Measurements from ENCODE around the gene MAGED1.
A peak's percentile ranks its signal among the peaks of the same experiment; 100 is the strongest.

MAGED1 gene

GRCh38 chrX:51892921-51893745, at the start of gene MAGED1:
TSS of gene MAGED1 (plus strand) at chrX:51893623. CDS start at chrX:51894305, 682 bp downstream.
- peak; percentile 3 for DNase-seq

GRCh38 chrX:51847463-51847862, 46.0 kb upstream of the MAGED1 start:
- no peak for DNase-seq

- DNase-seq: no peak
Observed at GRCh38 chrX:51851507-51852085, 41.8 kb upstream of the MAGED1 start.

GRCh38 chrX:51852096-51852495, 41.3 kb upstream of the MAGED1 start:
- no peak for DNase-seq

- DNase-seq: no peak
Observed at GRCh38 chrX:51852621-51853020, 40.8 kb upstream of the MAGED1 start.

GRCh38 chrX:51853251-51853650, 40.2 kb upstream of the MAGED1 start:
- no peak for DNase-seq

- DNase-seq: no peak
Observed at GRCh38 chrX:51855698-51856097, 37.7 kb upstream of the MAGED1 start.

GRCh38 chrX:51857159-51857733, 36.2 kb upstream of the MAGED1 start:
- DNase-seq: no peak

- DNase-seq: no peak
Observed at GRCh38 chrX:51860679-51861078, 32.7 kb upstream of the MAGED1 start.

GRCh38 chrX:51862920-51863319, 30.5 kb upstream of the MAGED1 start:
- no peak for DNase-seq

- no peak for DNase-seq
Observed at GRCh38 chrX:51866210-51866609, 27.2 kb upstream of the MAGED1 start.

GRCh38 chrX:51867626-51868025, 25.8 kb upstream of the MAGED1 start:
- DNase-seq: no peak

GRCh38 chrX:51870354-51870753, 23.1 kb upstream of the MAGED1 start:
- DNase-seq: no peak

- no peak for DNase-seq
Observed at GRCh38 chrX:51874123-51874522, 19.3 kb upstream of the MAGED1 start.

GRCh38 chrX:51876441-51876840, 17.0 kb upstream of the MAGED1 start:
- no peak for DNase-seq

- DNase-seq: no peak
Observed at GRCh38 chrX:51878056-51878455, 15.4 kb upstream of the MAGED1 start.

GRCh38 chrX:51889851-51890250, 3.6 kb upstream of the MAGED1 start:
- no peak for DNase-seq

GRCh38 chrX:51891245-51891644, 2.2 kb upstream of the MAGED1 start:
- DNase-seq: no peak

GRCh38 chrX:51891821-51892551, 1.4 kb upstream of the MAGED1 start:
- no peak for DNase-seq

- no peak for DNase-seq
Observed at GRCh38 chrX:51893931-51894696, 691 bp downstream of the MAGED1 start.

- no peak for DNase-seq
Observed at GRCh38 chrX:51894697-51895336, 1.4 kb downstream of the MAGED1 start.

- no peak for DNase-seq
Observed at GRCh38 chrX:51896626-51897025, 3.2 kb downstream of the MAGED1 start.
